Adrenal gland (tissue), 5 donors: ENCODE results near the gene CSF1R.

Experiments used
- CTCF ChIP-seq, 6 experiments: fragments of 450-650 bp in 4 of 6; fragments of 200-600 bp in 2 of 6; sonication (generic) in 1 of 6; IDR thresholded peaks; 1 replicate in 5 of 6; 2 replicates in 1 of 6; pipeline versions ENCODE4 v1.5.1 to v1.8.0; 2016 to 2021; ENCODE audit warnings: antibody characterized with exemption in 6 of 6, mild to moderate bottlenecking in 2 of 6, moderate library complexity in 1 of 6
- POLR2A ChIP-seq, 2 donors: fragments of 450-650 bp; IDR thresholded peaks; one replicate each; pipeline ENCODE4 v1.6.1; 2017; ENCODE audit warnings: antibody characterized with exemption in 2 of 2, mild to moderate bottlenecking in 2 of 2, moderate library complexity in 1 of 2
- donor health status: DM: no; HTN: no; CAD: no.

- no peak for TF ChIP-seq CTCF (IDR thresholded peaks at IDR 0.05)
- no peak for TF ChIP-seq POLR2A (IDR thresholded peaks at IDR 0.05)
Observed at GRCh38 chr5:150122536-150123481, 36.5 kb upstream of the CSF1R start.
